Measurements from ENCODE around the gene RELN.

RELN gene

GRCh38 chr7:103867874-103868273, 121.6 kb downstream of the RELN start:
- Histone ChIP-seq H3K27me3 (ENCODE audit: insufficient read depth, low read length) (no peaks in the 10 kb centered on the region), H3K27ac (ENCODE audit: low read depth, low read length, poor library complexity, severe bottlenecking) (no peak overlapping the region), H2AFZ (ENCODE audit: low read length) (no peak overlapping the region), H3K4me1 (ENCODE audit: insufficient read depth, low read length, severe bottlenecking) (no peaks in the 10 kb centered on the region), H3K9ac (ENCODE audit: low read length) (no peak overlapping the region), H3K9me2 (ENCODE audit: low read depth, low read length) (no peaks in the 10 kb centered on the region), H3K9me3 (ENCODE audit: low read length) (no peaks in the 10 kb centered on the region), H3K36me3 (ENCODE audit: insufficient read depth, low read length) (no peaks in the 10 kb centered on the region), H4K20me1 (ENCODE audit: insufficient read depth, low read length) (no peaks in the 10 kb centered on the region), H3K79me2 (ENCODE audit: insufficient read depth, low read length) (no peaks in the 10 kb centered on the region), H3K4me3 (ENCODE audit: low read depth, low read length, poor library complexity, severe bottlenecking) (no peak overlapping the region), H3F3A (ENCODE audit: insufficient read depth, low read length) (no peaks in the 10 kb centered on the region), H3K4me2 (ENCODE audit: low read length) (no peak overlapping the region)
- TF ChIP-seq EZH2 (IDR thresholded peaks at IDR 0.05; ENCODE audit: borderline replicate concordance, low read length): no peak
- no peak for TF ChIP-seq CTCF (IDR thresholded peaks at IDR 0.05; ENCODE audit: low read length)

GRCh38 chr7:103866919-103867318, 122.5 kb downstream of the RELN start:
- Histone ChIP-seq H3K4me2 (ENCODE audit: low read length) (no peak overlapping the region), H3K79me2 (ENCODE audit: insufficient read depth, low read length) (no peaks in the 10 kb centered on the region), H3K27me3 (ENCODE audit: insufficient read depth, low read length) (no peaks in the 10 kb centered on the region), H3K9me3 (ENCODE audit: low read length) (no peaks in the 10 kb centered on the region), H3K9ac (ENCODE audit: low read length) (no peak overlapping the region), H3K27ac (ENCODE audit: low read depth, low read length, poor library complexity, severe bottlenecking) (no peak overlapping the region), H3F3A (ENCODE audit: insufficient read depth, low read length) (no peaks in the 10 kb centered on the region), H4K20me1 (ENCODE audit: insufficient read depth, low read length) (no peaks in the 10 kb centered on the region), H3K36me3 (ENCODE audit: insufficient read depth, low read length) (no peaks in the 10 kb centered on the region), H3K4me3 (ENCODE audit: low read depth, low read length, poor library complexity, severe bottlenecking) (no peak overlapping the region), H3K9me2 (ENCODE audit: low read depth, low read length) (no peaks in the 10 kb centered on the region), H3K4me1 (ENCODE audit: insufficient read depth, low read length, severe bottlenecking) (no peaks in the 10 kb centered on the region), H2AFZ (ENCODE audit: low read length) (no peak overlapping the region)
- TF ChIP-seq CTCF (IDR thresholded peaks at IDR 0.05; ENCODE audit: low read length): no peak
- TF ChIP-seq EZH2 (IDR thresholded peaks at IDR 0.05; ENCODE audit: borderline replicate concordance, low read length): no peak

- no peak overlapping the region for H3K4me2 ChIP-seq (ENCODE audit: low read length)
- no peaks in the 10 kb centered on the region for H3K27me3 ChIP-seq (ENCODE audit: insufficient read depth, low read length)
- TF ChIP-seq CTCF (IDR thresholded peaks at IDR 0.05; ENCODE audit: low read length) (no peak), EZH2 (IDR thresholded peaks at IDR 0.05; ENCODE audit: borderline replicate concordance, low read length) (no peak)
- H3F3A ChIP-seq (ENCODE audit: insufficient read depth, low read length): no peaks in the 10 kb centered on the region
- H3K9ac ChIP-seq (ENCODE audit: low read length): no peak overlapping the region
- no peak overlapping the region for H3K4me3 ChIP-seq (ENCODE audit: low read depth, low read length, poor library complexity, severe bottlenecking)
- no peaks in the 10 kb centered on the region for H3K4me1 ChIP-seq (ENCODE audit: insufficient read depth, low read length, severe bottlenecking)
- no peaks in the 10 kb centered on the region for H4K20me1 ChIP-seq (ENCODE audit: insufficient read depth, low read length)
- H3K36me3 ChIP-seq (ENCODE audit: insufficient read depth, low read length): no peaks in the 10 kb centered on the region
- no peak overlapping the region for H3K27ac ChIP-seq (ENCODE audit: low read depth, low read length, poor library complexity, severe bottlenecking)
- no peaks in the 10 kb centered on the region for H3K79me2 ChIP-seq (ENCODE audit: insufficient read depth, low read length)
- no peaks in the 10 kb centered on the region for H3K9me3 ChIP-seq (ENCODE audit: low read length)
- H3K9me2 ChIP-seq (ENCODE audit: low read depth, low read length): no peaks in the 10 kb centered on the region
- H2AFZ ChIP-seq (ENCODE audit: low read length): no peak overlapping the region
Measured at GRCh38 chr7:103865442-103865841, 124.0 kb downstream of the RELN start.

Measured in OCI-LY1 (cell line).